Mesenteric fat pad (tissue), 1 donor: ENCODE measurements around the gene PSMC5. TPM values are rescaled to one million over a fixed set of nuclear protein-coding genes. Genes with fewer than 3 reads are reported as not detected.
"Not testable (repeated sequence)": the region's sequence is repeated elsewhere in the genome, so short reads cannot be mapped to it uniquely, and the experiment has no call there.

ENCODE experiments used
- DNase-seq: peaks from one replicate; pipeline ENCODE4 v3.0.0-alpha.2; 2020; ENCODE audit warnings: low spot score
- total RNA-seq: library from RNA; stranded (reverse); fragmentation: NEBNext Ultra II Directional; extraction: Animal tissue kit (Norgen Biotek cat#: 25700); gene quantifications from one replicate; pipeline ENCODE4 v1.2.1, GENCODE V29; 2021
- donor health status: DM: yes; HTN: yes; CAD: no.

PSMC5 gene
- total RNA-seq, 1 donor from 2014 or later, result 115 TPM

DNA sequence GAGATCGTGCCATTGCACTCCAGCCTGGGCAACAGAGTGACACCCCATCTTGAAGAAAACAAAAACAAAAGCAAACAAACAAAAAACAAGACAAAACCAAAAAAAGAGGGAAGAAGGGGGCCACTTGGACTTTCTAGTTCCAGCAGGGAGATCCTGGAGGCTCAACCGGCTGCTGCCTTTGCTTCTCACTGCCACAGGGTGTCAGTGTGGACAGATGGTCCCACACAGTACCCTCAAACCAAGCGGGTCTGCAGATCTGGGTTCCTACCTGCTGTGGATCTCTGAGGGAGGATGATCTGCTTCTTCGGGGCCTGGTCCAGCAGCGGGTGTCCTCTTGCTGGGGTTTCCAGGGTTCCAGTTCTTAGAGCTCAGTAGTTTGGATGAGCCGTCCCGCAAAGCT lies 39.4 kb downstream of the PSMC5 start:
- DNase-seq, result not testable (repeated sequence)

DNA sequence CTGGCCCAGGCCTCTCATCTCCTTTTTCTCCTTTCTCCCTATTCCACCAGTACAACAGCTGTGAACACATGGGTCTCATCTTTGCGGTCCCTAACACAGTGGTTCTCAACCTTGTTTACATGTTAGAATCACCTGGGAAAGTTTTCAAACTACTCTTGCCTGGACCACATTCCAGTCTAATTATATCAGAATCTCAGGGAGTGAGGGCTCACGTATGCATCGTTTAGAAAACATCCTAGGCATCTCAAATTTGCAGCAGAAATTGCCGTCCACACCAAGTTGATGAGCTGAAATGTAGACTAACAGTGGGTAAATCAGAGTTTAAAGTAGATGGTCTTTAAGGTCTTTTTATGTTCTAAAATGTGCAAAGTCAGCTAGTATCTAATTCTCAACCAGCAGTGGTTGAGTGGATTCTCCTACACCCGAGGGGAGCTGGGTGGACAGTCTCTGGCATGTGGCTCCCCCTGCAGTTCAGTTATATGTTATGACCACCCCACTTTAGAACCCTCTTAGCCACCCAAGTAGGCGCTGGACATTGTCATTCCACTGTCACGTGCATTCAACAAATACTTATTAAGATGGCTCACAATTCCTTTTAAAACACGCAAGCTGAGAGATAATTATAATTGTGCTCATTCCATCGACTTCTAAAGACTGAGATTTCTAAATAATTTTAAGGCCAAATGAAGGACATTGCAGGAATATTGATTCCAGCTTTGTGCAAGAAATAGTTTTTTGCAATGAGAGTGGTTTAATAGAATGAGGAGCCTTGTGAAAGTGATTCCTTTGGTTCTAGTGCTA lies 42.5 kb downstream of the PSMC5 start:
- DNase-seq, result not testable (repeated sequence)

DNA sequence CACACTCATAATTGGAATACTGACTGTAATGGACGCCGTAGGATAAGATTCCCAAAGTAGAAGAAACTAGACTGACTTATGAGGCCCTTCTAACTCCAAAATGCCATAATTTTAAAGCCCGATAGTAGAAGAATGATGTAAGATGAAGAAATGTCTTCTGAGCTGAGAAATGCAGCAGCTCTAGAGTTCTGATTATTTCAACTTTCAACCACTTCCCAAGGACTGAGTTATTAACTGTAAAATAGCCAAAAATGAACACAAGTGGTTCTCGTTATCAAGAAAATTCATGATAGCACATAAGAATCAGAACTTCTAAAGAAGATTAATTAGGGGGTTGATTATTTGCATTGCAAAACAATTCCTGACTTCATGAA lies 43.0 kb downstream of the PSMC5 start:
- DNase-seq, result not testable (repeated sequence)

DNA sequence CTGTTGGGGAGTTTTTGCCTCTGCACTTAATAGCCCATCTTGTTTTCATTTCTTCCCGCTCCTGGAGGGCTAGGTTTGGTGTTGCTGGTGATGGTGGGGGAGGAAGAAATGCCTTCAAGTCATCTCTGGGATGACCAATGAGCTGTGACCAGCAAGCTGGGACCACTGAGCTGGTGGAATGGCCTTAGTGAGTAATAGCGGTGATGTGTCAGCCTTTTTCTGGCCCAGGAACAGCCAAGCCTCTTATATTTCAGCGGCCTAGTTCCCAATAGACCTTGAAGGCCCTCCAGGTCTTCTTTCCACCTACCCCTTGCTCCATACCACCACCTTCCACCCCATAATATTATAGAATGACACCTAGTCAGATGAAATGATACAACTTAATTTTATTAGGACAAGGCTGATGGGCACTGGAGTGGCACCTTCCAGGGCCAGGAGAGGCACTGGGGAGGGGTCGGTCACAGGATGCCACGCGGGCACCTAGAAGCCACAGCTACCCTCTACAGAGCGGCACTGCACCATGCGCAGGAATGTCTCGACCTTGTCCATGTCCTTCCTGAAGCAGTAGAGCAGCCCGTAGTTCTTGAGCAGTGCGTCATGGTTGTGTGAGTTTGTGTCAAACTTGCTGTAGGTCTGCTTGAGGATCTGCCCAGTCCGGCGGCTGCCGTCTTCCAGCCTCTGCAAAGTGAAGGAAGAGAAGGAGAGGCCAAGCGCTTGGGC lies 44.6 kb downstream of the PSMC5 start:
- not testable (repeated sequence) for DNase-seq

DNA sequence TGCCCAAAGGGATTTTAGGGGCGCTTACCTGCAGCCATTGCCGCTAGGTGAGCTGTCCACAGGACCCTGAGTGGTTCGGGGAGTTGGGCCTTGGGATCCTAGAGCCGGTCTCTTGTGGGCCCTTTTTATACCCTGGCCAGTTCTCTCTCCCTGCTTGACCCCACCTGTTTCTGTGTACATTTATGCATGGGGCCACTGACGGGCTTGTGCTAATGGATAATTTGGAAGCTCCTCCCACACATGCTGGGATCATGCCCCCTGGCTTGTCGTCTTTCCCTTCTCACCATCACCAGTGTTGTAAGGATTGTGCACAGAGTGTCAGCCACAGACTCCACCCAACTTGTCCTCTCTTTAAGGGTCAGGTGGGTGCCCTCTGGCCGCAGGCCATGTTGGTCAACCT lies 46.3 kb downstream of the PSMC5 start, which contains the start of gene CSH2:
Gene CSH2, minus strand, starts transcription at position 101 of the 400 bp plus-strand sequence. Its CDS starts 63 bp downstream, at position 38.
- not testable (repeated sequence) for DNase-seq

DNA sequence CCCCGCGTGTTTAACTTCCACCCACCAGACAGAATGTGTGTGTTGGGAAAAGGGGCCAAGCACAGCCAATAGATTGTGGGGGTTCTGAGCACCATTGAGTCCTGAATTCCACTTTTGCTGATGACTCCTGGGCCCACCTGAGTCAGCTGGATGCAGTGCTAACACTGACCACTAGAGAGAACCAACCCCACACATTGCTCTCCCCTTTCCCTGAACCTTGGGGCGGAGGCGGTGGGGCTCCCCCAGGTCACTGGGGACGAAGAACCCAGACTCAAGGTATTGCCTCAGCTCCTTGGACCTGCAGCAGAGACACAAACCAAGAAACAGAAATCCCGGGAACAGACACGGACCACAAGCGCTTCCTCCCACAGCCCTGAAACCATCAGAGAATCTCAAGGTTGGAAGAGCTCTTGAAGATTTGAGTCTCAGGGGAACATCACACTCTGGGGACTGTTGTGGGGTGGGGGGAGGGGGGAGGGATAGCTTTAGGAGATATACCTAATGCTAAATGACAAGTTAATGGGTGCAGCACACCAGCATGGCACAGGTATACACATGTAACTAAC lies 46.9 kb downstream of the PSMC5 start:
- not testable (repeated sequence) for DNase-seq

DNA sequence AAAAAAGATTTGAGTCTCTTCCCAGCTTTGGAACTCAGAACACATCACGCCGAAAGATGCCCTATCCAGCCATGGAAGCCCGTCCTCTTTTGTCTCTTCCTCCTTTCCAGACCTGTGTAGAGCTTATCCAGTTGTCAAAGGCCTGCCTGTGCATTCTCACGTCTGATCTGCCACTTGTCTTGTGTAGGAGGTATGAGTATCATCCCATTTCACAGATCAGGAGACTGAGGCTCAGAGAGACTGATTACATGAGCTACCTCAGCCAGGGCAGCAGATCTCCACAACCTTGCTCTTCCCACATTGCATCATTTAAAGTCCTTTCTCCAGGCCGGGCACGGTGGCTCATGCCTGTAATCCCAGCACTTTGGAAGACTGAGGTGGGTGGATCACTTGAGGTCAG lies 47.5 kb downstream of the PSMC5 start:
- DNase-seq, result not testable (repeated sequence)

DNA sequence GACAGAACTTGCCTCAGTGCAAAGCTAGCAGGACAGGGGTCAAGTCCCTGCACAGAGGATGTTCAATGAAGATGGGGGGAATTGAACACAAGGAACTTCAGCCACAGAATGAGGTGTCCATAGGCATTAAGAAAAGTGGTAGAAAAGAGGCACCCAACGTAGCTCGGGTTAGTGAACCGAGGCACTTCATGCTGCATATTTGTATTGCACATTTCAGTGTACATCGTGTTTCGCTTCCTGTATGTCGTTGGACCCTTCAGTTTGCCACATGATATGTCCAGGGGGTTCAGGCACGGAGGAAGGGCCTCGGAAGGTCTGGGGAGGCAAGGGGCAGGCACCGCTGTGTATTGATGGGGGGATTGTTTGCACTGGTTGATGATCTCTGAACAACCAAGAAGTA lies 51.2 kb downstream of the PSMC5 start:
- not testable (repeated sequence) for DNase-seq

DNA sequence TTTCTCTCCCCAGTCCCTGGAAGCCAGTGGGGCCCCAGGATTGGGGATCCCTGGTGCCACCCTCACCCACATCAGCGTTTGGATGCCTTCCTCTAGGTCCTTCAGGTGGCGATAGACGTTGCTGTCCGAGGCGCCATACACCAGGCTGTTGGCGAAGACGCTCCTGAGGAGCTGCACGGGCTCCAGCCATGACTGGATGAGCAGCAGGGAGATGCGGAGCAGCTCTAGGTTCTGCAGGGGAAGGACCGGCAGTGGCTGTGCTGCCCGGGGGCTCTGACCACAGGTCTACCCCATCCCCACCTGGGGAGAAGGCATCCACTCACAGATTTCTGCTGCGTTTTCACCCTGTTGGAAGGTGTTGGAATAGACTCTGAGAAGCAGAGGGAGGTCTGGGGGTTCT lies 53.5 kb downstream of the PSMC5 start:
- DNase-seq, result no peak

DNA sequence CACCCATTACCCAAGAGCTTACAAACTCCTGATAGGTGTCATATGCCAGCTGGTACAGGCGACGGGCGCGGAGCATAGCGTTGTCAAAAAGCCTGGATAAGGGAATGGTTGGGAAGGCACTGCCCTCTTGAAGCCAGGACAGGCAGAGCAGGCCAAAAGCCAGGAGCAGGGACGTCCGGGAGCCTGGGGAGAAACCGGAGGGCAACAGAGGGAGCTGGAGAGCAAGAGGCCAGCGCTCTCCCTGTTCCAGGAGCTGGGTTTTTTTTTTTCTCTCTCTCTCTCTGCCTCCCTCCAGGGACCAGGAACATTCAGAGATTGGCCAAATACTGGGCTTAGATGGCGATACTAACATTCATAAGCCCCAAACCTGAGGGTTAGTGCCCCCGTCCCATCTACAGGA lies 54.1 kb downstream of the PSMC5 start:
- not testable (repeated sequence) for DNase-seq

Other genes with a start within 250 kb of the PSMC5 start
- 17.1 TPM for gene TACO1, start 226.5 kb upstream of the PSMC5 start, total RNA-seq
- gene MAP3K3, start 205.0 kb upstream of the PSMC5 start, total RNA-seq, result 48.8 TPM
- 11.3 TPM for gene LIMD2, start 127.3 kb upstream of the PSMC5 start, total RNA-seq
- gene STRADA, start 85.6 kb upstream of the PSMC5 start, total RNA-seq, result 34.3 TPM
- gene CCDC47, start 53.8 kb upstream of the PSMC5 start, total RNA-seq, result 110 TPM
- gene DDX42, start 53.3 kb upstream of the PSMC5 start, total RNA-seq, result 130 TPM
- 28.8 TPM for gene FTSJ3, start 232 bp downstream of the PSMC5 start, total RNA-seq
- gene SMARCD2, start 15.3 kb downstream of the PSMC5 start, total RNA-seq, result 57.4 TPM
- gene CSH2, start 46.2 kb downstream of the PSMC5 start, total RNA-seq, result not detected
- gene GH2, start 54.5 kb downstream of the PSMC5 start, total RNA-seq, result not detected
- gene CSH1, start 69.1 kb downstream of the PSMC5 start, total RNA-seq, result not detected
- not detected for gene CSHL1, start 83.8 kb downstream of the PSMC5 start, total RNA-seq
- not detected for gene GH1, start 91.4 kb downstream of the PSMC5 start, total RNA-seq
- 4.3 TPM for gene CD79B, start 104.9 kb downstream of the PSMC5 start, total RNA-seq
- 27.1 TPM for gene SCN4A, start 145.5 kb downstream of the PSMC5 start, total RNA-seq
- gene PRR29, start 170.9 kb downstream of the PSMC5 start, total RNA-seq, result 0.90 TPM
- gene ICAM2, start 193.2 kb downstream of the PSMC5 start, total RNA-seq, result 75.2 TPM